Neural progenitor cell (in vitro differentiated cells): Measurements from ENCODE around the gene MT1E. TPM values are rescaled to one million over a fixed set of nuclear protein-coding genes. Genes with fewer than 3 reads are reported as not detected.

Experiments
- DNase-seq: peaks from one replicate; pipeline ENCODE4 v3.0.0-alpha.2; 2016; ENCODE audit warnings: low spot score
- H2AFZ ChIP-seq: fragments of 200-600 bp; sonication (generic); replicated peaks from 2 replicates; pipeline ENCODE4 v1.6.1; 2016; ENCODE audit warnings: antibody characterized with exemption
- H3F3A ChIP-seq: fragments of 200-600 bp; sonication (generic); 2 replicates; pipeline ENCODE4 v1.6.1; 2016; ENCODE audit warnings: antibody characterized with exemption, low read depth
- H3K27ac ChIP-seq: fragments of 200-600 bp; sonication (generic); 2 replicates; pipeline ENCODE4 v1.5.1; 2016; ENCODE audit warnings: mild to moderate bottlenecking
- H3K27me3 ChIP-seq: fragments of 200-600 bp; sonication (generic); 2 replicates; pipeline ENCODE4 v1.6.1; 2016; ENCODE audit warnings: mild to moderate bottlenecking, moderate library complexity
- H3K36me3 ChIP-seq: fragments of 200-600 bp; sonication (generic); 2 replicates; pipeline ENCODE4 v1.5.1; 2016
- H3K4me1 ChIP-seq: fragments of 200-600 bp; sonication (generic); 2 replicates; pipeline ENCODE4 v1.6.1; 2016; ENCODE audit warnings: mixed run types
- H3K4me2 ChIP-seq: fragments of 200-600 bp; sonication (generic); 2 replicates; pipeline ENCODE4 v1.6.1; 2016
- H3K4me3 ChIP-seq: fragments of 200-600 bp; sonication (generic); 2 replicates; pipeline ENCODE4 v1.5.1; 2016
- H3K79me2 ChIP-seq: fragments of 200-600 bp; sonication (generic); 2 replicates; pipeline ENCODE4 v1.6.1; 2016; ENCODE audit warnings: low read depth
- H3K9ac ChIP-seq: fragments of 200-600 bp; sonication (generic); 2 replicates; pipeline ENCODE4 v1.6.1; 2016
- H3K9me3 ChIP-seq: fragments of 200-600 bp; sonication (generic); 2 replicates; pipeline ENCODE4 v1.5.1; 2016; ENCODE audit warnings: low read depth
- H4K20me1 ChIP-seq: fragments of 200-600 bp; sonication (generic); 2 replicates; pipeline ENCODE4 v1.6.1; 2016; ENCODE audit warnings: low read depth
- H3K27ac Mint-ChIP-seq: 3 replicates; pipeline ENCODE4 v1.8.0; 2021; ENCODE audit warnings: mixed read lengths
- H3K27me3 Mint-ChIP-seq: 2 replicates; pipeline ENCODE4 v1.8.0; 2022; ENCODE audit warnings: low read depth, mild to moderate bottlenecking, inconsistent platforms, moderate library complexity, mixed read lengths; ENCODE audit not compliant: insufficient read depth
- H3K36me3 Mint-ChIP-seq: 3 replicates; pipeline ENCODE4 v1.8.0; 2021; ENCODE audit warnings: mixed read lengths
- H3K4me1 Mint-ChIP-seq: 3 replicates; pipeline ENCODE4 v1.8.0; 2021; ENCODE audit warnings: mixed read lengths
- H3K4me3 Mint-ChIP-seq: 3 replicates; pipeline ENCODE4 v1.8.0; 2021; ENCODE audit warnings: mild to moderate bottlenecking, moderate library complexity, mixed read lengths
- H3K9me3 Mint-ChIP-seq: 3 replicates; pipeline ENCODE4 v1.8.0; 2020; ENCODE audit warnings: mixed read lengths
- EZH2 ChIP-seq: fragments of 200-600 bp; sonication (generic); IDR thresholded peaks from 2 replicates; pipeline ENCODE4 v1.6.1; 2017; ENCODE audit warnings: antibody characterized with exemption, mild to moderate bottlenecking, moderate library complexity
- EZH2phosphoT487 ChIP-seq: fragments of 200-600 bp; sonication (generic); IDR thresholded peaks from 2 replicates; pipeline ENCODE4 v1.6.1; 2017; ENCODE audit warnings: antibody characterized with exemption
- total RNA-seq: library from RNA; depleted of rRNA; stranded (reverse); fragments of >200 nt; gene quantifications from 2 replicates; pipeline ENCODE4 v1.2.3, GENCODE V29; 2015; ENCODE audit warnings: low replicate concordance
- TF ChIP-seq, protein P1 (sequence below): fragments of 200-600 bp; sonication (generic); IDR thresholded peaks from 2 replicates; pipeline ENCODE4 v1.5.1; 2017; ENCODE audit warnings: antibody characterized with exemption, mild to moderate bottlenecking

MT1E gene
- total RNA-seq, 1 donor from 2014 or later, result 2.4 TPM

DNA sequence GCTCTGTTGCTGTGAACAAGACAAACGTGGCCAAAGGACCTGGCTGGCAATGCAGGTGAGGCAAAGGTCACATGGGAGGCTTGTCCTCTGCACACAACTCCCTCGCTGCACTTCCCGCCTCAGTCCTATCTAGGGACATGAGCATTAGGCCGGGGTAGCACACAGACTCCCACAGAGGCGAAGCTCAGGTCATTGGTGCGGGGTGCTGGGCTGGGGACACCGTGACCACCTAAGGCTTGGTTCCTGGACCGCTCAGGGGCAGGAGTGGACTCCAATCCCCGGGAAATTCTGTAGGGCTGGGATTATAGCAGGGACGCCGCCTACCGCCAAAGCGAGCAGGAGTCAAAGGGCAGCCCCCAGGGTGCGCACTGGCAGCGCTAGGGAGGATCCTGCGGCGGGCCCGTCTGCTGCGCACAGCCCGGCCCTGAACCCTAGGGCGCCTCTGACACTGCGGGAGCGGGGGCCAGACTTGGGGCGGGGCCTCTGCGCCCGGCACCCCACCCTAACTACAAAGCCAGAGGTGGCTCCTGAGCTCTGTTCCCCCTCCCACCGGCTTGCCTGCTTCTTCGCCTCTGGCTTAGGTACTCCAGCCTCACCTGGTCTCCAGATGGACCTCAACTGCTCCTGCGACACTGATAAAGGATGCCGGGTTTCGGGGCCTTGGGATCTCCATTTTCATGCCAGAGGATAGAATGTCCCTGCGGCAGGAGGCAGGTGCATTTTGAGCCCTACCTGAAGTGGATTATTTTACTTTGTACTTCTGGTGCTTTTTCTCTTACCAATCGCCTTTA is 22.3 kb downstream of the MT1E start:
- H3K27ac ChIP-seq, result no peak overlapping the region
- TF ChIP-seq EZH2phosphoT487 (peak; percentile 36), EZH2 (peak; percentile 87)
- TF ChIP-seq, protein P1, sequence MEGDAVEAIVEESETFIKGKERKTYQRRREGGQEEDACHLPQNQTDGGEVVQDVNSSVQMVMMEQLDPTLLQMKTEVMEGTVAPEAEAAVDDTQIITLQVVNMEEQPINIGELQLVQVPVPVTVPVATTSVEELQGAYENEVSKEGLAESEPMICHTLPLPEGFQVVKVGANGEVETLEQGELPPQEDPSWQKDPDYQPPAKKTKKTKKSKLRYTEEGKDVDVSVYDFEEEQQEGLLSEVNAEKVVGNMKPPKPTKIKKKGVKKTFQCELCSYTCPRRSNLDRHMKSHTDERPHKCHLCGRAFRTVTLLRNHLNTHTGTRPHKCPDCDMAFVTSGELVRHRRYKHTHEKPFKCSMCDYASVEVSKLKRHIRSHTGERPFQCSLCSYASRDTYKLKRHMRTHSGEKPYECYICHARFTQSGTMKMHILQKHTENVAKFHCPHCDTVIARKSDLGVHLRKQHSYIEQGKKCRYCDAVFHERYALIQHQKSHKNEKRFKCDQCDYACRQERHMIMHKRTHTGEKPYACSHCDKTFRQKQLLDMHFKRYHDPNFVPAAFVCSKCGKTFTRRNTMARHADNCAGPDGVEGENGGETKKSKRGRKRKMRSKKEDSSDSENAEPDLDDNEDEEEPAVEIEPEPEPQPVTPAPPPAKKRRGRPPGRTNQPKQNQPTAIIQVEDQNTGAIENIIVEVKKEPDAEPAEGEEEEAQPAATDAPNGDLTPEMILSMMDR, result no peak
- H3K36me3 ChIP-seq, result no peaks in the 10 kb centered on the region
- peaks cover 71% of the 10 kb centered on the region for H3K27me3 Mint-ChIP-seq
- no peak overlapping the region for H3K9ac ChIP-seq
- H3K4me1 ChIP-seq, result no peaks in the 10 kb centered on the region
- H3K4me3 Mint-ChIP-seq, result no peak overlapping the region
- no peak overlapping the region for H2AFZ ChIP-seq
- peak; percentile 47 for DNase-seq
- no peaks in the 10 kb centered on the region for H3K79me2 ChIP-seq
- H3K4me3 ChIP-seq, result no peak overlapping the region
- H3K4me2 ChIP-seq, result no peak overlapping the region
- peaks cover 32% of the 10 kb centered on the region for H4K20me1 ChIP-seq
- peaks cover 3% of the 10 kb centered on the region for H3K4me1 Mint-ChIP-seq
- no peaks in the 10 kb centered on the region for H3K36me3 Mint-ChIP-seq
- H3K9me3 Mint-ChIP-seq, result no peaks in the 10 kb centered on the region
- no peaks in the 10 kb centered on the region for H3F3A ChIP-seq
- H3K9me3 ChIP-seq, result no peaks in the 10 kb centered on the region
- peaks cover 100% of the 10 kb centered on the region for H3K27me3 ChIP-seq
- no peak overlapping the region for H3K27ac Mint-ChIP-seq

DNA sequence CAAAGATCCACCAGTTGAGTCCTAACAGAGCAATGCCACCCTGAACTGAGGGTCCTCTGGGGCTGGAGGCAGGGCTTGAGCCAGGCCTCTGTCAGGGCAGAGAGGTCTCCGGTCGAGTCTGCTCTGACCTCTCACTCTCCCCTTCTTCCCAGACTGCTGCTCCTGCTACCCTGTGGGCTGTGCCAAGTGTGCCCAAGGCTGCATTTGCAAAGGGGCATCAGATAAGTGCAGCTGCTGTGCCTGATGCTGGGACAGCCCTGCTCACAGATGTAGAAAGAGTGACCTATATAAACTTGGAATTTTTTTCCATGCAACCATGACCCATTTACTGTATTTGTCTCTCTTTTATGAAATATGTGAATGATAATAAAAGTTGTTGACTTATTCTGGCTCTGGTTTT is 23.7 kb downstream of the MT1E start:
- TF ChIP-seq EZH2phosphoT487, result no peak
- TF ChIP-seq, protein P1, result no peak
- no peak for TF ChIP-seq EZH2
- H3F3A ChIP-seq, result no peaks in the 10 kb centered on the region
- H3K4me3 ChIP-seq, result no peak overlapping the region
- no peak overlapping the region for H3K27ac Mint-ChIP-seq
- H3K4me3 Mint-ChIP-seq, result no peak overlapping the region
- H3K79me2 ChIP-seq, result no peaks in the 10 kb centered on the region
- H3K9ac ChIP-seq, result no peak overlapping the region
- no peak overlapping the region for H2AFZ ChIP-seq
- H3K27ac ChIP-seq, result no peak overlapping the region
- no peaks in the 10 kb centered on the region for H3K4me1 ChIP-seq
- H3K27me3 ChIP-seq, result peaks cover 98% of the 10 kb centered on the region
- no peak for DNase-seq
- H3K9me3 ChIP-seq, result no peaks in the 10 kb centered on the region
- H3K36me3 Mint-ChIP-seq, result no peaks in the 10 kb centered on the region
- no peaks in the 10 kb centered on the region for H3K9me3 Mint-ChIP-seq
- peaks cover 59% of the 10 kb centered on the region for H3K27me3 Mint-ChIP-seq
- H3K36me3 ChIP-seq, result no peaks in the 10 kb centered on the region
- no peak overlapping the region for H3K4me2 ChIP-seq
- no peaks in the 10 kb centered on the region for H3K4me1 Mint-ChIP-seq
- peaks cover 18% of the 10 kb centered on the region for H4K20me1 ChIP-seq

DNA sequence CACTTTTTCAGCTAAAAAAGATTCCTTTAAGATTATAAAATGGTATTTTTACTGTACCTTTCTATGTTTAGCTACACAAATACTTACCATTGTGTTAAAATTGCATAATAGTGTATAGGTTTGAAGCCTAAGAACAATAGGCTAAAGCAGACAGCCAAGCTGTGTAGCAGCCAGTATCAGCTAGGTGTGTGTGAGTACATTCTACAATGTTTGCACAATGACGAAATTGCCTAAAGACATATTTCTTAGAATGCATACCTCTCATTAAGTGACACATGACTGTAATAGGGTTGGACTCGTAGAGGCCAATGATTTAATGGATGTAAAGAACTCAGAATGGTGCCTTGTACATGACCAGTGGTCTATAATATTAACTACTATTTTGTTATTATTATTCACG is 24.2 kb downstream of the MT1E start:
- no peak for DNase-seq
- Mint-ChIP-seq H3K27ac (no peak overlapping the region), H3K4me3 (no peak overlapping the region), H3K27me3 (peaks cover 54% of the 10 kb centered on the region), H3K4me1 (no peaks in the 10 kb centered on the region), H3K9me3 (no peaks in the 10 kb centered on the region), H3K36me3 (no peaks in the 10 kb centered on the region)
- Histone ChIP-seq H2AFZ (no peak overlapping the region), H3K36me3 (no peaks in the 10 kb centered on the region), H3K27ac (no peak overlapping the region), H3K4me2 (no peak overlapping the region), H3K27me3 (peaks cover 98% of the 10 kb centered on the region), H3K4me3 (no peak overlapping the region), H3K79me2 (no peaks in the 10 kb centered on the region), H4K20me1 (peaks cover 13% of the 10 kb centered on the region), H3K9ac (no peak overlapping the region), H3F3A (no peaks in the 10 kb centered on the region), H3K4me1 (no peaks in the 10 kb centered on the region), H3K9me3 (no peaks in the 10 kb centered on the region)
- TF ChIP-seq EZH2phosphoT487 (no peak), EZH2 (no peak)
- TF ChIP-seq, protein P1, result no peak
